H1 (cell line): ENCODE measurements around the gene CPED1. TPM values are rescaled to one million over a fixed set of nuclear protein-coding genes. Genes with fewer than 3 reads are reported as not detected.
A peak's percentile ranks its signal among the peaks of the same experiment; 100 is the strongest.

ENCODE experiments used
- CTCF ChIA-PET: fragments of 300-600 bp; sonication (Branson Sonifier 250); formaldehyde crosslinking; loops from one replicate; lab custom pipeline; 2021; ENCODE audit not compliant: partially characterized antibody; lab: Charles Lee
- POLR2A ChIA-PET: fragments of 300-600 bp; sonication (Branson Sonifier 250); formaldehyde crosslinking; loops from one replicate; lab custom pipeline; 2021; ENCODE audit warnings: inconsistent platforms; ENCODE audit not compliant: partially characterized antibody; lab: Charles Lee
- DNase-seq, 2 experiments: peaks; one replicate each; pipeline versions ENCODE4 v3.0.0 to v3.0.0-alpha.2; 2010 to 2022; ENCODE audit warnings: low spot score in 2 of 2, low read depth in 1 of 2, mixed read lengths in 1 of 2
- FAIRE-seq: peaks from 2 replicates; lab custom pipeline; 2011; peaks lifted over from hg19 to GRCh38; lab: Jason Lieb, UNC
- H2AFZ ChIP-seq: 2 replicates; pipeline ENCODE4 v1.8.1; 2012; ENCODE audit warnings: low read length, inconsistent platforms
- H2AK5ac ChIP-seq: 2 replicates; pipeline ENCODE4 v1.6.1; 2013; ENCODE audit warnings: low read depth, low read length
- H2BK120ac ChIP-seq: replicated peaks from 2 replicates; pipeline ENCODE3; 2013; ENCODE audit warnings: low read depth, low read length, inconsistent platforms
- H2BK12ac ChIP-seq: 2 replicates; pipeline ENCODE4 v1.6.1; 2013; ENCODE audit warnings: low read depth, low read length
- H2BK15ac ChIP-seq: 2 replicates; pipeline ENCODE4 v1.6.1; 2013; ENCODE audit warnings: low read length
- H2BK20ac ChIP-seq: 2 replicates; pipeline ENCODE4 v1.6.1; 2013; ENCODE audit warnings: low read length
- H2BK5ac ChIP-seq: 2 replicates; pipeline ENCODE4 v1.6.1; 2013; ENCODE audit warnings: low read depth, low read length
- H3K14ac ChIP-seq: 2 replicates; pipeline ENCODE4 v1.6.1; 2013; ENCODE audit warnings: inconsistent platforms; ENCODE audit not compliant: insufficient read length
- H3K18ac ChIP-seq: 2 replicates; pipeline ENCODE4 v1.6.1; 2013; ENCODE audit warnings: low read length; ENCODE audit errors: extremely low read depth
- H3K23ac ChIP-seq: 2 replicates; pipeline ENCODE4 v1.6.1; 2013; ENCODE audit warnings: inconsistent platforms; ENCODE audit not compliant: insufficient read length
- H3K23me2 ChIP-seq: 2 replicates; pipeline ENCODE4 v1.6.1; 2013; ENCODE audit warnings: low read depth, low read length
- H3K27ac ChIP-seq: 2 replicates; pipeline ENCODE4 v1.6.1; 2011; ENCODE audit warnings: low read depth, low read length, inconsistent platforms
- H3K27me3 ChIP-seq, 4 experiments: replicated peaks in 1 of 4; 1 replicate in 1 of 4; 2 replicates in 3 of 4; pipeline versions ENCODE4 v1.6.1 to v1.8.1; 2011 to 2013; ENCODE audit warnings: low read length in 3 of 4, mild to moderate bottlenecking in 3 of 4, inconsistent platforms in 2 of 4, mixed read lengths in 2 of 4, moderate library complexity in 1 of 4; ENCODE audit not compliant: control insufficient read depth in 3 of 4, insufficient read depth in 3 of 4; ENCODE audit errors: extremely low read depth in 1 of 4
- H3K36me3 ChIP-seq, 4 experiments: 2 replicates each; pipeline versions ENCODE4 v1.6.1 to v1.8.1; 2011 to 2013; ENCODE audit warnings: mild to moderate bottlenecking in 4 of 4, low read length in 3 of 4, moderate library complexity in 2 of 4, control low read depth in 1 of 4, inconsistent platforms in 1 of 4; ENCODE audit not compliant: insufficient read depth in 4 of 4, control insufficient read depth in 2 of 4
- H3K4ac ChIP-seq: replicated peaks from 2 replicates; pipeline ENCODE3; 2013; ENCODE audit warnings: low read length, low read depth, mixed read lengths, inconsistent platforms; ENCODE audit not compliant: insufficient read length
- H3K4me1 ChIP-seq, 4 experiments: replicated peaks in 1 of 4; 1 replicate in 1 of 4; 2 replicates in 3 of 4; pipeline versions ENCODE4 v1.6.1 to v1.8.1; 2011 to 2013; ENCODE audit warnings: low read length in 3 of 4, inconsistent platforms in 2 of 4, mixed read lengths in 1 of 4; ENCODE audit not compliant: insufficient read depth in 4 of 4, control insufficient read depth in 3 of 4
- H3K4me2 ChIP-seq, 2 experiments: 2 replicates each; pipeline versions ENCODE4 v1.6.1 to v1.8.1; 2011 to 2013; ENCODE audit warnings: low read depth in 2 of 2, low read length in 2 of 2, control low read depth in 1 of 2, inconsistent platforms in 1 of 2, mild to moderate bottlenecking in 1 of 2; ENCODE audit not compliant: insufficient read depth in 1 of 2
- H3K4me3 ChIP-seq, 4 experiments: fragments of 200-600, 300-600 bp in 1 of 4; sonication (generic), shearing (Covaris generic), sonication (Bioruptor Twin) in 1 of 4; 2 replicates each; pipeline versions ENCODE4 v1.5.1 to v1.8.1; 2011 to 2016; ENCODE audit warnings: low read length in 4 of 4, low read depth in 3 of 4, control low read depth in 2 of 4, inconsistent platforms in 2 of 4, mild to moderate bottlenecking in 2 of 4, mixed read lengths in 1 of 4, moderate library complexity in 1 of 4; ENCODE audit not compliant: insufficient read depth in 2 of 4; ENCODE audit errors: extremely low read depth in 1 of 4
- H3K56ac ChIP-seq: replicated peaks from 2 replicates; pipeline ENCODE3; 2013; ENCODE audit warnings: low read depth, mild to moderate bottlenecking, mixed read lengths, low read length, inconsistent platforms; ENCODE audit not compliant: insufficient read length
- H3K79me1 ChIP-seq: 2 replicates; pipeline ENCODE4 v1.6.1; 2013; ENCODE audit warnings: low read depth, low read length, control low read depth
- H3K79me2 ChIP-seq, 2 experiments: 2 replicates each; pipeline versions ENCODE4 v1.6.1 to v1.8.1; 2012 to 2013; ENCODE audit warnings: low read length in 2 of 2, mild to moderate bottlenecking in 2 of 2, inconsistent platforms in 1 of 2; ENCODE audit not compliant: insufficient read depth in 2 of 2, control insufficient read depth in 1 of 2
- H3K9ac ChIP-seq, 4 experiments: replicated peaks in 1 of 4; 1 replicate in 1 of 4; 2 replicates in 3 of 4; pipeline versions ENCODE4 v1.6.1 to v1.8.1; 2011 to 2013; ENCODE audit warnings: low read depth in 3 of 4, low read length in 3 of 4, control low read depth in 2 of 4, mild to moderate bottlenecking in 2 of 4, moderate library complexity in 2 of 4, inconsistent platforms in 1 of 4; ENCODE audit errors: extremely low read depth in 1 of 4
- H3K9me3 ChIP-seq, 2 experiments: 2 replicates each; pipeline versions ENCODE4 v1.6.1 to v1.8.1; 2012 to 2013; ENCODE audit warnings: mild to moderate bottlenecking in 2 of 2, moderate library complexity in 2 of 2, control low read depth in 1 of 2, inconsistent platforms in 1 of 2, low read depth in 1 of 2, low read length in 1 of 2, mixed read lengths in 1 of 2; ENCODE audit not compliant: insufficient read depth in 2 of 2
- H4K20me1 ChIP-seq, 2 experiments: replicated peaks in 1 of 2; 2 replicates each; pipeline versions ENCODE3 to v1.8.1; 2011 to 2013; ENCODE audit warnings: inconsistent platforms in 2 of 2, low read length in 2 of 2, mild to moderate bottlenecking in 1 of 2; ENCODE audit not compliant: insufficient read depth in 2 of 2, control insufficient read depth in 1 of 2
- H4K5ac ChIP-seq: 2 replicates; pipeline ENCODE4 v1.6.1; 2013; ENCODE audit warnings: low read length, low read depth, mixed read lengths, inconsistent platforms; ENCODE audit not compliant: insufficient read length
- H4K8ac ChIP-seq: 2 replicates; pipeline ENCODE4 v1.8.0; 2013; ENCODE audit warnings: mild to moderate bottlenecking, moderate library complexity, low read length, inconsistent platforms; ENCODE audit not compliant: insufficient read depth; ENCODE audit errors: extremely low read depth
- H4K91ac ChIP-seq: replicated peaks from 2 replicates; pipeline ENCODE3; 2013; ENCODE audit warnings: low read length, mixed read lengths, inconsistent platforms; ENCODE audit not compliant: insufficient read length
- ASH2L ChIP-seq: fragments of 200-600, 300-600 bp; sonication (generic); IDR thresholded peaks from one replicate; pipeline ENCODE4 v1.7.1; 2017; ENCODE audit warnings: low read length
- CTBP2 ChIP-seq: IDR thresholded peaks from 2 replicates; pipeline ENCODE4 v1.7.0; 2011; ENCODE audit warnings: borderline replicate concordance, mild to moderate bottlenecking, moderate library complexity, mixed read lengths, low read length; ENCODE audit not compliant: insufficient read depth, insufficient read length
- EP300 ChIP-seq, 2 experiments: IDR thresholded peaks; 1 replicate in 1 of 2; 2 replicates in 1 of 2; pipeline ENCODE4 v1.6.1; 2011 to 2012; ENCODE audit warnings: low read depth in 2 of 2, low read length in 2 of 2, mild to moderate bottlenecking in 2 of 2, borderline replicate concordance in 1 of 2, inconsistent platforms in 1 of 2, moderate library complexity in 1 of 2
- JUN ChIP-seq: IDR thresholded peaks from 2 replicates; pipeline ENCODE4 v1.6.1; 2011; ENCODE audit warnings: low read depth, mild to moderate bottlenecking, improper control_type of control experiment, low read length
- KDM4A ChIP-seq: IDR thresholded peaks from one replicate; pipeline ENCODE4 v1.7.1; 2012; ENCODE audit warnings: low read depth, mild to moderate bottlenecking, moderate library complexity, low read length, inconsistent platforms; ENCODE audit not compliant: severe bottlenecking
- SAP30 ChIP-seq: fragments of 300-600 bp; sonication (generic); IDR thresholded peaks from 2 replicates; pipeline ENCODE4 v1.7.1; 2012; ENCODE audit warnings: low read length, moderate library complexity, mild to moderate bottlenecking, inconsistent platforms; ENCODE audit not compliant: insufficient read depth, insufficient replicate concordance
- SIRT6 ChIP-seq: IDR thresholded peaks from one replicate; pipeline ENCODE4 v1.7.1; 2012; ENCODE audit warnings: low read length, inconsistent platforms
- YY1 ChIP-seq: IDR thresholded peaks from 2 replicates; pipeline ENCODE4 v1.6.1; 2011; ENCODE audit warnings: low read depth, mild to moderate bottlenecking, low read length
- WGBS, 2 experiments: shearing (Covaris generic) in 1 of 2; methylation state at CpG; one replicate each; pipeline versions ENCODE4 v1.1.6 to v1.1.7; 2013 to 2015; ENCODE audit warnings: low lambda C conversion rate in 2 of 2, mixed read lengths in 2 of 2, inconsistent platforms in 1 of 2, low coverage in 1 of 2, missing lambda C conversion rate in 1 of 2; ENCODE audit not compliant: insufficient replicate concordance in 2 of 2, insufficient coverage in 1 of 2, insufficient read length in 1 of 2; ENCODE audit errors: extremely low coverage in 1 of 2, missing lambda C conversion rate in 1 of 2; 5-methylcytosine and 5-hydroxymethylcytosine counted together
- polyA plus RNA-seq, 7 experiments: library from polyadenylated mRNA; depleted of rRNA in 3 of 7; stranded (reverse) in 5 of 7; unstranded in 2 of 7; fragments of >200 nt in 5 of 7; fragments of 200-250 nt in 2 of 7; gene quantifications; 1 replicate in 5 of 7; 2 replicates in 1 of 7; 4 replicates in 1 of 7; pipeline versions ENCODE4 v1.2.1 to v1.2.3, GENCODE V29; 2011 to 2013; ENCODE audit warnings: missing spikeins in 2 of 7, mixed read lengths in 2 of 7
- total RNA-seq: library from RNA; stranded (reverse); fragmentation: NEBNext Ultra II Directional; extraction: Animal tissue kit (Norgen Biotek cat#: 25700); gene quantifications from 2 replicates; pipeline ENCODE4 v1.2.1, GENCODE V29; 2021
- TF ChIP-seq, protein P1 (sequence below): IDR thresholded peaks from 2 replicates; pipeline ENCODE4 v1.6.1; 2011; ENCODE audit warnings: low read depth, mild to moderate bottlenecking, low read length; ENCODE audit not compliant: insufficient read depth
- TF ChIP-seq, protein P2 (sequence below): IDR thresholded peaks from 2 replicates; pipeline ENCODE4 v1.6.1; 2012; ENCODE audit warnings: inconsistent platforms

The CPED1 gene
- total and polyA plus RNA-seq, 2 of the 8 experiments (the other 6 are each of a cell fraction or from before 2014, with no cell fraction given), result 0.08 to 0.39 TPM

DNA sequence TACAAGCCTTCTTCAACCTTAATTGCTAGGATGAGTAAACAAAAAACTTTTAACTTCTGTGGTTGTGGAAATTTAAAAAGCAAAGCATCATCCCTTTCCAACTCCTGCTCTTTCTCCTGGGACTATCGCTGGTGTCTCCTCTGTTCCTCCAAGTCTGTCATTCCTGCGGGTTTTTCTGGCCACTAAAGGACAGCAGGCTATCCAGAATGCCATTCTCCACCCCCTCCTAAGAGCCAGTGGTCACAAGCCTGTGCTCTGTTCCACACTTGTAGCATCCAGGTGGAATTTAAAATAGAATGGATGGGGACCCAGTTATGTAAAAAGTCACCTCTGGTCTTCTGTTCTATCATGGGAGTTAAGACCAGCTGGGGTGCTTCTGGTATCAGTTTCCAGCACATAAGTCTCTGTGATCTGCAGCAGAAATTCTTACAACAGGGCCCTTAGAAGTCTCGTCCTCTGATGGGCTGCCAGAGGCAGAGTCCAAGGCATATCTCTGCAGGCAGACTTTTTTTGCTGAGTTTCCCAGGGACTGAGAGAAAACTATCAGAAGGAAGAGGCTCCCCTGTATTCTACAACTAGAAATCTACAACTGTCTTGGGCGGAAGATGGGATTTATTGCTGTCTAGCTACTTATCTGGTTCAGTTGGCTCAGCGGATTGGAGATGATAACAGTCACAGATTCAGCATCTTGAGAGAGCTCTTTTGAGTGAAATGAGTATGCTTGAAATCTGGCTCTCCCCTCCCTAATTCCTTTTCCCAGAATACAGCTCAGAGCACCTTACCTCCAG is 335.2 kb downstream of the CPED1 start:
- DNase-seq (no peak), FAIRE-seq (no peak)
- Histone ChIP-seq H2BK120ac (no peak overlapping the region), H3K27me3 (peaks cover 0 to 8% (median 4%) of the 10 kb centered on the region in 4 experiments; a peak in 4 of 7 replicates), H4K91ac (no peak overlapping the region), H3K4me3 (no peak overlapping the region), H4K5ac (no peak overlapping the region), H3K79me1 (no peaks in the 10 kb centered on the region), H2BK20ac (no peak overlapping the region), H3K4ac (no peak overlapping the region), H3K27ac (no peak overlapping the region), H3K4me1 (no peaks in the 10 kb centered on the region), H2AFZ (0 out of 2 replicates have a peak overlapping the region, but pooled peaks have one; percentile 19), H4K8ac (no peak overlapping the region), H2BK15ac (no peak overlapping the region), H3K9ac (no peak overlapping the region), H3K4me2 (no peak overlapping the region), H4K20me1 (no peaks in the 10 kb centered on the region), H3K36me3 (no peaks in the 10 kb centered on the region), H3K9me3 (no peaks in the 10 kb centered on the region), H3K56ac (no peak overlapping the region), H3K23me2 (no peaks in the 10 kb centered on the region), H2BK5ac (no peak overlapping the region), H3K14ac (no peak overlapping the region), H3K18ac (no peak overlapping the region), H2AK5ac (no peak overlapping the region), H3K79me2 (no peaks in the 10 kb centered on the region), H2BK12ac (no peak overlapping the region), H3K23ac (no peak overlapping the region)
- ChIA-PET CTCF (interaction anchor here (0.8 kb wide), 1 partner anchor 223 kb away, joined by 3 read pairs; no protein-coding TSS in a partner anchor), POLR2A (no interaction called here)
- WGBS, 2 experiments, result 91% methylated on average over 5 of the region's 5 CpGs; no CpG with 5 or more reads in 1 of the 2 experiments
- TF ChIP-seq SAP30, result no peak
- no peak for TF ChIP-seq SIRT6
- TF ChIP-seq EP300 (IDR thresholded peaks at IDR 0.05; ENCODE audit: borderline replicate concordance in 1 of 2, low read depth in 2 of 2, low read length in 2 of 2), result no peak
- no peak for TF ChIP-seq KDM4A
- no peak for TF ChIP-seq ASH2L
- TF ChIP-seq JUN, result no peak
- TF ChIP-seq, protein P1, sequence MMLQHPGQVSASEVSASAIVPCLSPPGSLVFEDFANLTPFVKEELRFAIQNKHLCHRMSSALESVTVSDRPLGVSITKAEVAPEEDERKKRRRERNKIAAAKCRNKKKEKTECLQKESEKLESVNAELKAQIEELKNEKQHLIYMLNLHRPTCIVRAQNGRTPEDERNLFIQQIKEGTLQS, result no peak
- no peak for TF ChIP-seq YY1
- TF ChIP-seq, protein P2, sequence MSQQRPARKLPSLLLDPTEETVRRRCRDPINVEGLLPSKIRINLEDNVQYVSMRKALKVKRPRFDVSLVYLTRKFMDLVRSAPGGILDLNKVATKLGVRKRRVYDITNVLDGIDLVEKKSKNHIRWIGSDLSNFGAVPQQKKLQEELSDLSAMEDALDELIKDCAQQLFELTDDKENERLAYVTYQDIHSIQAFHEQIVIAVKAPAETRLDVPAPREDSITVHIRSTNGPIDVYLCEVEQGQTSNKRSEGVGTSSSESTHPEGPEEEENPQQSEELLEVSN, result no peak
- no peak for TF ChIP-seq CTBP2
